Astrocyte (in vitro differentiated cells and primary cell): ENCODE data around the gene PET100.

Experiments
- EZH2 ChIP-seq: IDR thresholded peaks from 2 replicates; pipeline ENCODE4 v1.6.1; 2012; ENCODE audit warnings: mild to moderate bottlenecking, low read length, inconsistent platforms; ENCODE audit not compliant: insufficient read depth
- TF ChIP-seq, protein P1 (sequence below): IDR thresholded peaks from 2 replicates; pipeline ENCODE4 v1.5.1; 2011; ENCODE audit warnings: low read depth, mild to moderate bottlenecking, inconsistent platforms, low read length, moderate library complexity; ENCODE audit not compliant: insufficient read depth

DNA sequence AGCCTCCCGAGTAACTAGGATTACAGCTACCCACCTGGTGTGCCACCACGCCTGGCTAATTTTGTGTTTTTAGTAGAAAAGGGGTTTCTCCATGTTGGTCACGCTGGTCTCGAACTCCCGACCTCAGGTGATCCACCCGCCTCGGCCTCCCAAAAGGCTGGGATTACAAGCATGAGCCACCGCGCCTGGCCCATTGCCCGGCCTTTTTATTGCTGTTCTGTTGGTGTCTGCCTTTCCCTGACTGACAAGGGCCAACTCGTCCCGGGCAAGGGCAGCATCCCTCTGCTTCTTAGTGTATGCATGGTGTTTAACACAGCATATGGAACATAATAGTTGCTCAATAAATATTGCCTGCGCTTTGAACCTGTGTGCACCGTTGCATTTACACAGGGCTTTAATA is 33.1 kb downstream of the PET100 start:
- TF ChIP-seq, protein P1, sequence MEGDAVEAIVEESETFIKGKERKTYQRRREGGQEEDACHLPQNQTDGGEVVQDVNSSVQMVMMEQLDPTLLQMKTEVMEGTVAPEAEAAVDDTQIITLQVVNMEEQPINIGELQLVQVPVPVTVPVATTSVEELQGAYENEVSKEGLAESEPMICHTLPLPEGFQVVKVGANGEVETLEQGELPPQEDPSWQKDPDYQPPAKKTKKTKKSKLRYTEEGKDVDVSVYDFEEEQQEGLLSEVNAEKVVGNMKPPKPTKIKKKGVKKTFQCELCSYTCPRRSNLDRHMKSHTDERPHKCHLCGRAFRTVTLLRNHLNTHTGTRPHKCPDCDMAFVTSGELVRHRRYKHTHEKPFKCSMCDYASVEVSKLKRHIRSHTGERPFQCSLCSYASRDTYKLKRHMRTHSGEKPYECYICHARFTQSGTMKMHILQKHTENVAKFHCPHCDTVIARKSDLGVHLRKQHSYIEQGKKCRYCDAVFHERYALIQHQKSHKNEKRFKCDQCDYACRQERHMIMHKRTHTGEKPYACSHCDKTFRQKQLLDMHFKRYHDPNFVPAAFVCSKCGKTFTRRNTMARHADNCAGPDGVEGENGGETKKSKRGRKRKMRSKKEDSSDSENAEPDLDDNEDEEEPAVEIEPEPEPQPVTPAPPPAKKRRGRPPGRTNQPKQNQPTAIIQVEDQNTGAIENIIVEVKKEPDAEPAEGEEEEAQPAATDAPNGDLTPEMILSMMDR, result no peak
- TF ChIP-seq EZH2, result no peak
